Progenitor cell of endocrine pancreas (in vitro differentiated cells): ENCODE results near the gene CFAP100. TPM values are rescaled to one million over a fixed set of nuclear protein-coding genes. Genes with fewer than 3 reads are reported as not detected.

Source experiments
- DNase-seq: peaks from one replicate; pipeline ENCODE4 v3.0.0; 2021; ENCODE audit warnings: low spot score; ENCODE audit not compliant: unreplicated experiment
- H3K27ac Mint-ChIP-seq: 2 replicates; pipeline ENCODE4 v1.8.0; 2021; ENCODE audit warnings: mild to moderate bottlenecking, moderate library complexity, mixed read lengths
- H3K27me3 Mint-ChIP-seq: 2 replicates; pipeline ENCODE4 v1.8.0; 2021; ENCODE audit warnings: mixed read lengths
- H3K36me3 Mint-ChIP-seq: 2 replicates; pipeline ENCODE4 v1.8.0; 2022; ENCODE audit warnings: mixed read lengths; ENCODE audit not compliant: insufficient read depth
- H3K4me1 Mint-ChIP-seq: 2 replicates; pipeline ENCODE4 v1.8.0; 2021; ENCODE audit warnings: low read depth, mixed read lengths
- H3K4me3 Mint-ChIP-seq: 2 replicates; pipeline ENCODE4 v1.8.0; 2021; ENCODE audit warnings: low read depth, mild to moderate bottlenecking, moderate library complexity, mixed read lengths
- H3K9me3 Mint-ChIP-seq: 2 replicates; pipeline ENCODE4 v1.8.0; 2021; ENCODE audit warnings: low read depth, mixed read lengths
- total RNA-seq: library from RNA; stranded (reverse); gene quantifications from 2 replicates; pipeline ENCODE4 v1.2.1, GENCODE V29; 2021
- TF ChIP-seq, protein P1 (sequence below): fragments of 200-600 bp; sonication (generic); IDR thresholded peaks from one replicate; pipeline ENCODE4 v1.5.0; 2021; ENCODE audit warnings: antibody characterized with exemption, mild to moderate bottlenecking; ENCODE audit not compliant: unreplicated experiment

The CFAP100 gene
- total RNA-seq, 1 donor from 2014 or later = 0.79 TPM

GRCh38 chr3:126375835-126376331, 18.8 kb upstream of the CFAP100 start:
- no peak for DNase-seq
- H3K4me3 Mint-ChIP-seq = no peak overlapping the region
- H3K36me3 Mint-ChIP-seq = no peaks in the 10 kb centered on the region
- H3K27ac Mint-ChIP-seq = no peak overlapping the region
- TF ChIP-seq, protein P1, sequence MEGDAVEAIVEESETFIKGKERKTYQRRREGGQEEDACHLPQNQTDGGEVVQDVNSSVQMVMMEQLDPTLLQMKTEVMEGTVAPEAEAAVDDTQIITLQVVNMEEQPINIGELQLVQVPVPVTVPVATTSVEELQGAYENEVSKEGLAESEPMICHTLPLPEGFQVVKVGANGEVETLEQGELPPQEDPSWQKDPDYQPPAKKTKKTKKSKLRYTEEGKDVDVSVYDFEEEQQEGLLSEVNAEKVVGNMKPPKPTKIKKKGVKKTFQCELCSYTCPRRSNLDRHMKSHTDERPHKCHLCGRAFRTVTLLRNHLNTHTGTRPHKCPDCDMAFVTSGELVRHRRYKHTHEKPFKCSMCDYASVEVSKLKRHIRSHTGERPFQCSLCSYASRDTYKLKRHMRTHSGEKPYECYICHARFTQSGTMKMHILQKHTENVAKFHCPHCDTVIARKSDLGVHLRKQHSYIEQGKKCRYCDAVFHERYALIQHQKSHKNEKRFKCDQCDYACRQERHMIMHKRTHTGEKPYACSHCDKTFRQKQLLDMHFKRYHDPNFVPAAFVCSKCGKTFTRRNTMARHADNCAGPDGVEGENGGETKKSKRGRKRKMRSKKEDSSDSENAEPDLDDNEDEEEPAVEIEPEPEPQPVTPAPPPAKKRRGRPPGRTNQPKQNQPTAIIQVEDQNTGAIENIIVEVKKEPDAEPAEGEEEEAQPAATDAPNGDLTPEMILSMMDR = no peak
- no peaks in the 10 kb centered on the region for H3K9me3 Mint-ChIP-seq
- peaks cover 23% of the 10 kb centered on the region for H3K27me3 Mint-ChIP-seq
- H3K4me1 Mint-ChIP-seq = no peaks in the 10 kb centered on the region

GRCh38 chr3:126376444-126376843, 18.3 kb upstream of the CFAP100 start:
- H3K9me3 Mint-ChIP-seq = no peaks in the 10 kb centered on the region
- H3K4me3 Mint-ChIP-seq = no peak overlapping the region
- H3K4me1 Mint-ChIP-seq = no peaks in the 10 kb centered on the region
- no peak overlapping the region for H3K27ac Mint-ChIP-seq
- H3K36me3 Mint-ChIP-seq = no peaks in the 10 kb centered on the region
- DNase-seq = no peak
- H3K27me3 Mint-ChIP-seq = peaks cover 23% of the 10 kb centered on the region
- TF ChIP-seq, protein P1 = no peak

DNA sequence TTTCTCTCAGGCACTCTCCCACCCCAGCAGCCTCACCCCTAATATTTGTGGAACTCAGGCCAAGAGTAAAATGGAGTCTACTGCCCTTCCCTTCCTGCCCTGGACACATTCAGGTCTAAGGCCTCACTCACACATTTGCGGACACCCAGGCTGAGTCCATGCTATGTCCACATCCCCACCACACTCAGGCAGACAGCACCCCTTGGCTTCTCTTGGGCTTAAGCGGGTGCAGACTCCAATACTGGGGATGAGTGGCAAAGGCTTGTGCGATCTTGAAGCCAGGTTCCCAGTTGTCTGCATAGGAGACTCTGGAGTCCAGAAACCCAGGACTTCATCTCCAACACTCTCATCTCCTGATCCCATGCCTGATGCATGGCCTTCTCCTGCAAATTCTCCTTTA, 17.5 kb upstream of the CFAP100 start:
- no peaks in the 10 kb centered on the region for H3K36me3 Mint-ChIP-seq
- H3K27me3 Mint-ChIP-seq = peaks cover 18% of the 10 kb centered on the region
- H3K4me1 Mint-ChIP-seq = no peaks in the 10 kb centered on the region
- TF ChIP-seq, protein P1 = no peak
- H3K27ac Mint-ChIP-seq = no peak overlapping the region
- no peak for DNase-seq
- no peaks in the 10 kb centered on the region for H3K9me3 Mint-ChIP-seq
- H3K4me3 Mint-ChIP-seq = no peak overlapping the region

- Mint-ChIP-seq H3K9me3 (no peaks in the 10 kb centered on the region), H3K4me3 (no peak overlapping the region), H3K27me3 (peaks cover 18% of the 10 kb centered on the region), H3K27ac (no peak overlapping the region), H3K4me1 (no peaks in the 10 kb centered on the region), H3K36me3 (no peaks in the 10 kb centered on the region)
- DNase-seq = no peak
- TF ChIP-seq, protein P1 = no peak
Measured at GRCh38 chr3:126378341-126378751, 16.4 kb upstream of the CFAP100 start.

DNA sequence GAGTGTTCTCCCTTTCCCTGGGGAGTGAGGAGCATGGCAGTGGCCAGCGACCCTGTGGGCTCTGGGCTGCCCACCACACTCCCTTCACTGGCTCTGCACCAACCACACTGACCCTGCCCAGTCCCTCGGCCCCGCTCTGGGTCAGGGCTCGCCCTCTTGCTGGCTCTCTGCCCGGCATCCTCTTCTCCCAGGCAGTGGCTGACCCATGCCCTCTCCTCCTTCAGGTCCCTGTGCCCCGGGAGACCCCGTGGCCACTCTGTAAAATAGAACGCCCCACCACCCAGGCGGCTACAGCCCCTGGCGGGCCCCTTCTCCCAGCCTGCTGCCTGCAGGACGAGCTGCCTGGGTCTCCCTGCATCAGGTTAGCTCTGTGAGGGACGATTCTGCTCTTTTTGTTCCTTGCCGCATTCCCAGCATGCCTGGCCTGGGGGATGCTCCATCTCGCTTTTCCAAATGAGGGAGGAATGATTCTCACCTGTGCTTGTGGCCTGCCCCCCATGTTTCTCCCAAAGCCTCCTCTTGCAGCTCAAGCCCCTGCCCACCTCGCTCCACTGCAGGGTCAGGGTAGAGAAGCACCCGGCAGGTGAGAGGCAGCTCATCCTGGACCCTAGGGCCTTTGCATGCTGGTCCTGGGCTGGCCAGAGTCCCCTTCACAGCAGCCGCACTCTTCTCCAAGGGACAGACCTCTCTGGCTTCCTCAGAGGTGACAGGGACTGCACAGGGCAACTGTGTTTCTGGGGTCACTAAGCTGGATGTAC, 14.5 kb upstream of the CFAP100 start:
- no peak overlapping the region for H3K27ac Mint-ChIP-seq

More for the DNA sequence above, 14.5 kb upstream of the CFAP100 start:
- Mint-ChIP-seq H3K9me3 (no peaks in the 10 kb centered on the region), H3K36me3 (no peaks in the 10 kb centered on the region), H3K4me3 (no peak overlapping the region), H3K27me3 (peaks cover 14% of the 10 kb centered on the region), H3K4me1 (no peaks in the 10 kb centered on the region)
- DNase-seq = no peak
- TF ChIP-seq, protein P1 = no peak
